G401 (cell line): ENCODE measurements around the gene SAMD15. TPM values are rescaled to one million over a fixed set of nuclear protein-coding genes. Genes with fewer than 3 reads are reported as not detected.

Source experiments
- DNase-seq: peaks from one replicate; pipeline ENCODE4 v3.0.0-alpha.2; 2015; ENCODE audit warnings: low spot score
- in situ Hi-C: cut with HindIII; loops from 2 replicates; pipeline ENCODE4 v1.10.0; 2016; ENCODE audit warnings: low sequenced_read_pairs, mixed read lengths
- total RNA-seq: library from RNA; depleted of rRNA; stranded (reverse); fragments of >200 nt; shearing (Covaris generic); gene quantifications from 2 replicates; pipeline ENCODE4 v1.2.3, GENCODE V29; 2014; rRNA removed

SAMD15 gene
- total RNA-seq, 1 experiment from 2014 or later, result 5.8 TPM

DNA sequence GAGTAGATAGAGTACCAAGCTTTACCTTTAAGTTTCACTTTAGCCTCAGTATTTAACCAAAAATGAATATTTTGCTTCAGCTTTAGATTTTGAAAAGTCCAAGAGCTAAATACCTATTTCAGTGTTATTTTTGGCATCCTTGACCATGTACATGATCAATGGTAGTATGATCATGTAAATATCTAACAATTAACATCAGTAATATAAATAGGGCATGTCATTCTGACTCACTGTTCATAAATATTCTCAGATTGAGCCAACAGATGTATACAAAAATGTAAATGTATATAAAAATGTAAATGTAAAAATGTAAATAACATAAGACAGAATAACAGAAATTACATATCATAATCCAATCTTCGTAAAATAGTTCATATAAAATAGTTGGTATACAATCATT is 61.4 kb downstream of the SAMD15 start:
- no peak for DNase-seq
- in situ Hi-C loops, result no loop called here

GRCh38 chr14:77439861-77440260 is 62.7 kb downstream of the SAMD15 start:
- no peak for DNase-seq
- in situ Hi-C loops, result no loop called here

Other genes with a start within 250 kb of the SAMD15 start
- 0.25 TPM in 1 of 2 replicates, not detected in the other for gene ZDHHC22, start 235.6 kb upstream of the SAMD15 start, total RNA-seq
- 0.06 TPM in 1 of 2 replicates, not detected in the other for gene TMEM63C, start 195.6 kb upstream of the SAMD15 start, total RNA-seq
- not detected in 2 replicates for gene NGB, start 106.2 kb upstream of the SAMD15 start, total RNA-seq
- gene POMT2, start 56.5 kb upstream of the SAMD15 start, total RNA-seq, result 25.5 and 27.5 TPM in 2 replicates
- 37.3 and 64.7 TPM in 2 replicates for gene GSTZ1, start 56.3 kb upstream of the SAMD15 start, total RNA-seq
- 5.3 and 6.1 TPM in 2 replicates for gene TMED8, start 285 bp upstream of the SAMD15 start, total RNA-seq
- not detected in 2 replicates for gene NOXRED1, start 46.1 kb downstream of the SAMD15 start, total RNA-seq
- gene VIPAS39, start 80.2 kb downstream of the SAMD15 start, total RNA-seq, result 29.0 and 30.2 TPM in 2 replicates
- 141 and 215 TPM in 2 replicates for gene AHSA1, start 80.7 kb downstream of the SAMD15 start, total RNA-seq
- 0.37 and 0.68 TPM in 2 replicates for gene ISM2, start 121.4 kb downstream of the SAMD15 start, total RNA-seq
- 17.9 and 20.6 TPM in 2 replicates for gene SPTLC2, start 239.3 kb downstream of the SAMD15 start, total RNA-seq